ENCODE results near the gene PDK2. TPM values are rescaled to one million over a fixed set of nuclear protein-coding genes. Genes with fewer than 3 reads are reported as not detected.

PDK2 gene
- total and polyA plus RNA-seq, 10 of the 15 experiments (the other 5 are each of a cell fraction or from before 2014, with no cell fraction given) = 0.98 to 22.6 (median 12.3) TPM

DNA sequence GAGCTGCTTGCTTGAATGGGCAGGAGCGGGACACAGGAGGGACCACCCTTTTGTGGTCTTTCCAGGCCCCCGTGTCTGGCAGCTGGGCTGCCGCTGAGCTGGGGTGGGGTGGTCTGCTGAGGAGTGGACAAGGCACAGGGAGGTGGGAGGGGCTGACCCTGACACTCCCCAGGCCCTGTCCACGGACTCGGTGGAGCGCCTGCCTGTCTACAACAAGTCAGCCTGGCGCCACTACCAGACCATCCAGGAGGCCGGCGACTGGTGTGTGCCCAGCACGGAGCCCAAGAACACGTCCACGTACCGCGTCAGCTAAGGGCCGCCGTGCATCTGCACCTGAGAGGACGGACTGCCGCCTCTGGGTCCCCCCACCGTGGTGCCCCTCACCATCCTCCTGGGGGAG lies 14.6 kb downstream of the PDK2 start:
- Histone ChIP-seq H3K4me3 (no peak overlapping the region), H3K9me3 (replicated peaks; ENCODE audit: control insufficient read depth, insufficient read depth, low read length) (no peaks in the 10 kb centered on the region), H3K4me2 (ENCODE audit: control insufficient read depth, insufficient read depth) (no peak overlapping the region), H3K4me1 (ENCODE audit: control insufficient read depth, insufficient read depth, low read length) (no peaks in the 10 kb centered on the region), H3K79me2 (ENCODE audit: control insufficient read depth, insufficient read depth, low read length) (no peaks in the 10 kb centered on the region), H3K9ac (ENCODE audit: control insufficient read depth, insufficient read depth, low read length) (no peak overlapping the region), H3K36me3 (ENCODE audit: control insufficient read depth in 2 of 2, insufficient read depth in 2 of 2, low read length in 1 of 2) (no peaks in the 10 kb centered on the region; a peak in 2 of 4 replicates), H4K20me1 (ENCODE audit: control insufficient read depth, insufficient read depth) (no peaks in the 10 kb centered on the region), H3K27me3 (replicated peaks in 1 of 2; ENCODE audit: control insufficient read depth in 2 of 2, insufficient read depth in 2 of 2, low read length in 1 of 2) (no peaks in the 10 kb centered on the region), H3K27ac (ENCODE audit: control insufficient read depth, insufficient read depth) (no peak overlapping the region), H2AFZ (ENCODE audit: control insufficient read depth, low read depth, low read length) (no peak overlapping the region)
- ChIA-PET CTCF (interaction anchor here (2.0 to 2.3 kb wide), 2 partner anchors 16 to 60 kb away, joined by 5 to 11 read pairs; no protein-coding TSS in a partner anchor), RAD21 (ENCODE audit: unreplicated experiment) (no interaction called here), SMC1A (ENCODE audit: uncharacterized antibody, unreplicated experiment) (no interaction called here), POLR2A (no interaction called here)
- in situ Hi-C loops (cut with MboI) = no loop called here
- FAIRE-seq (no peak), ATAC-seq (no peak), DNase-seq (ENCODE audit: low read depth, low spot score) (no peak)
- TF ChIP-seq TARDBP (IDR thresholded peaks at IDR 0.05; ENCODE audit: borderline replicate concordance) (no peak), SREBF2 (IDR thresholded peaks at IDR 0.05; ENCODE audit: low read length) (no peak), BRCA1 (IDR thresholded peaks at IDR 0.05; ENCODE audit: low read depth, low read length) (no peak), SRF (IDR thresholded peaks at IDR 0.05; ENCODE audit: low read depth in 2 of 2, low read length in 2 of 2) (no peak), ESRRA (IDR thresholded peaks at IDR 0.05; ENCODE audit: low read length) (no peak)
- TF ChIP-seq, protein P1, sequence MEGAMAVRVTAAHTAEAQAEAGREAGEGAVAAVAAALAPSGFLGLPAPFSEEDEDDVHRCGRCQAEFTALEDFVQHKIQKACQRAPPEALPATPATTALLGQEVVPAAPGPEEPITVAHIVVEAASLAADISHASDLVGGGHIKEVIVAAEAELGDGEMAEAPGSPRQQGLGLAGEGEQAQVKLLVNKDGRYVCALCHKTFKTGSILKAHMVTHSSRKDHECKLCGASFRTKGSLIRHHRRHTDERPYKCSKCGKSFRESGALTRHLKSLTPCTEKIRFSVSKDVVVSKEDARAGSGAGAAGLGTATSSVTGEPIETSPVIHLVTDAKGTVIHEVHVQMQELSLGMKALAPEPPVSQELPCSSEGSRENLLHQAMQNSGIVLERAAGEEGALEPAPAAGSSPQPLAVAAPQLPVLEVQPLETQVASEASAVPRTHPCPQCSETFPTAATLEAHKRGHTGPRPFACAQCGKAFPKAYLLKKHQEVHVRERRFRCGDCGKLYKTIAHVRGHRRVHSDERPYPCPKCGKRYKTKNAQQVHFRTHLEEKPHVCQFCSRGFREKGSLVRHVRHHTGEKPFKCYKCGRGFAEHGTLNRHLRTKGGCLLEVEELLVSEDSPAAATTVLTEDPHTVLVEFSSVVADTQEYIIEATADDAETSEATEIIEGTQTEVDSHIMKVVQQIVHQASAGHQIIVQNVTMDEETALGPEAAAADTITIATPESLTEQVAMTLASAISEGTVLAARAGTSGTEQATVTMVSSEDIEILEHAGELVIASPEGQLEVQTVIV (IDR thresholded peaks at IDR 0.05; ENCODE audit: borderline replicate concordance, partially characterized antibody) = no peak
- 80% methylated on average over 19 of the region's 19 CpGs for WGBS (ENCODE audit: insufficient coverage, insufficient replicate concordance, low lambda C conversion rate, missing lambda C conversion rate)
- BruUV-seq (replicated peaks) = no TSS peak
- intact Hi-C loops (cut with micrococcal nuclease; ENCODE audit: unreplicated experiment) = no loop called here
